OCI-M2 (cell line): ENCODE results near the gene CHTF18.
"Not testable (repeated sequence)": the region's sequence is repeated elsewhere in the genome, so short reads cannot be mapped to it uniquely, and the experiment has no call there.

ENCODE experiments used
- DNase-seq: peaks from one replicate; lab custom pipeline; 2025; ENCODE audit not compliant: unreplicated experiment; lab: John Stamatoyannopoulos, UW

Gene CHTF18

DNA sequence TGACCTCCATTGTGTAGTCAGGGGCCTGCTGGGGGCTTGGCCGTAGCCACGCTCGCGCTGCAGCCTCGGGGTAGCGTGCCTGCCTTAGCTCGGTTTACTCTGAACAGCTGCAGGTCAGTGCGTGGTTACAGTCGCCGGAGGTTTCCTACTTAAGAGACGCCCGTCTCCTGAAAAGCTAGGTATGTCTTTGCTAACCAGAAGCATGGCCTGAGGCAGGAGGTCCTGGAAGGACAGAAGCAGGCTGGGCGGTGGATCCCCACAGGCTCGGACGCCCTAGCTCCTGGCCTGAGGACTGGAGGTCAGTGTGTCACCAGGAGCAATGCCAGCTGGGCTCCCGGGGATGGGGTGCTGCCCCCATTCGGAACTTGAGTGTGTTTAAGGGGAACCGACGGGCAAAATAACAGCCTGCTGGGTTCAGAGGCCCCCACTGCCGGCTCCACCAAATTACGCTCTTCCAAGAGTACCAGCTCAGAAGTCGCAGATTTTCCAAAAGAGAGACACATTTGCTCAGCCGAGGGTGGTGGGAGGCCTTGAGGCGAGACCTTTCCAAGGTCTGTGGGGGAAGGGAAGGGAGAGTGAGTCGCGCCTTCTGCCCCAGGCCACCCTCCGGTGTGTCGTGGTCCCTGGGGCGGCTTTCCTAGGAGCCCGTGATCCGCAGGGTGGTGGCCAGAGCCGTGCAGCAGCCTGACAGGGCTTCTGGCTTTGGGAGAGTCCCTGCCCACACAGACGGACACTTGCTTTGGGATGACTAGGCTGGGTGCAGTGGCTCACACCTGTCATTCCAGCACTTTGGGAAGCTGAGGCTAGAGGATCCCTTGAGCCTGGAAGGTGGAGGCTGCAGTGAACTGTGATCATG is 16.0 kb downstream of the CHTF18 start:
- DNase-seq = no peak

GRCh38 chr16:805474-805873 is 17.1 kb downstream of the CHTF18 start:
- DNase-seq = no peak

DNA sequence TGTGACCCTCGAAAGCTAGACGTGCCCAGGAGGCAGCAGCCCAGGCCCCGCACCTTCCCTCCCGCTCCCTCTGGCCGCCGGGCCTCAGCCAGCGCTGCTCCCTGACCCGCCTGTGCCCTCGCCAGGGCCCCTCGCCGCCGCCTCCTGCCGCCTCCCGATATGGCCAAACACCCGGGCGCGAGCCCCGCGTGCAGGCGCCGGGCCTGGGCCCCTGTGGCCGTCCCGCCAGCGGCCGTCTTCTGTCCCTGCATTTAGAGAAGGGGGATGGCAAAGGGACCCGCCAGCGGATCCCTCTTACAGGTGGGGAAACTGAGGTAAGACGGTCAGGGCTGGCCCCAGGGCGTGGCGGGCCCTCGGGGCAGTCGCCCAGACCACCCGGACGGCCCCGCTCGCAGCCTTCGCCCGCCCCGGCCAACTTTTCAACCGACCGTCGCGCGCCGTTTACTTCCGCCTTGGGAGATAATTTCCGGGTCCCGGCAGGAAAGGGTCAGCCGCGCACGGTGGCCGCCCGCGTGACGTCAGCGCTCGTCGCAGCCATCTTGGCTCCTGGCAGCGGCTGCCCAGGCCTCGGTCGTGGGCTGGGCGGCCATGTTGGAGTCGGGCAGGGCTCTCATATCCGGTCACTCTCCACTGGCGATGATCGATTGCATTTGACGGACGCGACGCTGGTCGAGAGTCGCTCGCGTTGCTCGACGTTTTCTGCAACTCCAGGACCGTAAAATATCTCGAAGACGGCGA is 19.1 kb downstream of the CHTF18 start:
- DNase-seq = peak; percentile 37

GRCh38 chr16:808085-808386 is 19.6 kb downstream of the CHTF18 start:
- DNase-seq = no peak

- no peak for DNase-seq
Observed at GRCh38 chr16:813204-813915, 24.9 kb downstream of the CHTF18 start.

GRCh38 chr16:813916-814412 is 25.5 kb downstream of the CHTF18 start:
- no peak for DNase-seq

DNA sequence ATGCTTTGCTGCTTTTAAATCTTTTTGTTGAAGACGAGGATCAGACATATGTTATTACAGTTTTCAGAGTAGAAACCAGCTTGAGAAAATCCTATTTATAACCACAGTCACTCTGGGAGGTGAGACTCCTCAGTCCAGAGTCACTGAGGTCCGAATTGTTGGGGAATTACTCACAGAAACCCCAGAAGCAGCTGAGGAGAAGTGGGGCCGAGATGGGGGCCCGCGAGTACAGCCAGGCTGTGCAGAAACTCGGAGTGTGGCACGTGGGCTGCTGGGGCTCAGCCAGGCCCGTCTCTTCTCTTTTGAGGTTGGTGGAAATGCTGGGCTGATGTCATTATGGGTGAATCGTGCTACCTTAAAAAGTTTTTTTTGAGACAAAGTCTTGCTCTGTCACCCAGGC is 26.6 kb downstream of the CHTF18 start:
- DNase-seq = no peak

DNA sequence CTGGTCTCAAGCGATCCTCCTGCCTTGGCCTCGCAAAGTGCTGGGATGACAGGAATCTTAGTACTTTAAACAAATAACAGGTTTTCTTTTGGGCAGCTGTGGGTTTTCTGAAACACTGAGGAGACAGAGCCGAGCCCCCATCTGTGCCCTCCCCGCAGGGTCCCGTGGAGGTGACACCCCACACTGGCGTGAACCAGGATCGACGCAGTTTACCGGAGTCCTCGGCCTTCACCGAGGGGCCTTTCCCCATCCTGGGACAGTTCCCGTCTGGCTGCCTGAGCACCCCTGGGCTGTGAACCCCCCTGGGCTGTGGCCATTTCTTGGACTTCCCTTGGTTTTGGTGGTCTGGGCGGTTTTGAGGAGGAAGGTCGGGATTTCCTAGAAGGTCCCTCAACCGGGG is 27.4 kb downstream of the CHTF18 start:
- no peak for DNase-seq

- no peak for DNase-seq
Observed at GRCh38 chr16:817001-817906, 28.8 kb downstream of the CHTF18 start.

DNA sequence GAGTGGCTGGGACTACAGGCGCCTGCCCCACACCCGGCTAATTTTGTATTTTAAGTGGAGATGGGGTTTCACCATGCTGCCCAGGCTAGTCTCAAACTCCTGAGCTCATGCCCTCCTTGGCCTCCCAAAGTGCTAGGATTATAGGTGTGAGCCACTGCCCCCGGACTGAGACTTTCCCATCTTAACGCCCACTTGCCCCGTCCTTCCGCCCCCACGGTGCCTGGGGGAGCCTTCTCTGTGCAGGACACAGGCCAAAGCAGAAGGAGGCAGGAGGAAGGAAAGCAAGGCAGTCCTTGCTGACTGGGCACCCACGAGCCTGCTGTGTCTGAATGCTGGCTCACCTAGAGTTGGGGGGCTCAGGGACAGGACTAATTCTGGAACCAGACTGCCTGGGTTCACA is 29.7 kb downstream of the CHTF18 start:
- no peak for DNase-seq

DNA sequence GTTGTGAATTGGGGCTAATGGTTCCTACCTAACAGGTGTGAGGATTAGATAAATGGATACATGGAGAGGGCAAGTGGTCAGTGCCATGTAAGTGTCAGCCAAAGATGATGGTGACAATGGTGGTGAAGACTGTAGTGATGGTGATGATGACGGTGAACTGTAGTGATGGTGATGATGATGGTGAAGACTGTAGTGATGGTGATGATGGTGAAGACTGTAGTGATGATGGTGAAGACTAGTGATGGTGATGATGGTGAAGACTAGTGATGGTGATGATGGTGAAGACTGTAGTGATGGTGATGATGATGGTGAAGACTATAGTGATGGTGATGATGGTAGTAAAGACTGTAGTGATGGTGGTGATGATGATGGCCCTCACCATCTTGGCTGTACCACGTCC is 30.2 kb downstream of the CHTF18 start:
- DNase-seq = no peak

GRCh38 chr16:819336-820043 is 31.1 kb downstream of the CHTF18 start:
- DNase-seq = no peak

DNA sequence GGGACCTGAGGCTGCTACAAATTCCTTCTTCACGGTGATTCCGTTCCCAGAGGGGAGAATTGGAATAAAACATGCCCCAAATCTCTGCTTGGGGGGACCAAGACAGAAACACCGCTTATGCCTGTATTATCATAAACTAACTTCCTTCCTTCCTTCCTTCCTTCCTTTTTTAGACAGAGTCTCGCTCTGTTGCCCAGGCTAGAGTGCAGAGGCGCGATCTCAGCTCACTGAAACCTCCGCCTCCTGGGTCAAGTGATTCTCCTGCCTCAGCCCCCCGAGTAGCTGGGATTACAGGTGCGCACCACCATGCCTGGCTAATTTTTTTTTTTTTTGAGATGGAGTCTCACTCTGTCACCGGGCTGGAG is 31.6 kb downstream of the CHTF18 start:
- not testable (repeated sequence) for DNase-seq

DNA sequence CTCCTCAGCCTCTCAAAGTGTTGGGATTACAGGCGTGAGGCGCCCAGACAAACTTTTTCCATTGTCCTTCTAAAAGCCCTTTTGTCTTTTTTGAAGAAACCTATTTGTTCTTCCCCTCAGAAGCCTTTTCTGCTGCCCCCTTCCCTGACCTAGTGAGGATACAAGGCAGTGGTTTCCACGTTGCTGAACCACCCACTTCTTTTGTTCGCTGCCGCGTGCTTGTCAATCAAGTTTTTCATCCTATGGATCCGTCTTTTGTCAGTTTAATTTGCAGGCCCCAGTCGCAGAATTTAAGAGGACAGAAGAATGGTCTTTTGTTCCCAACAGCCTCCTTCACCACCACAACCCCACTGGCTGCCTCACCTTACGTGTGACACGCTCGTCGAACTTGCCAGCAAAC is 32.3 kb downstream of the CHTF18 start:
- DNase-seq = no peak

DNA sequence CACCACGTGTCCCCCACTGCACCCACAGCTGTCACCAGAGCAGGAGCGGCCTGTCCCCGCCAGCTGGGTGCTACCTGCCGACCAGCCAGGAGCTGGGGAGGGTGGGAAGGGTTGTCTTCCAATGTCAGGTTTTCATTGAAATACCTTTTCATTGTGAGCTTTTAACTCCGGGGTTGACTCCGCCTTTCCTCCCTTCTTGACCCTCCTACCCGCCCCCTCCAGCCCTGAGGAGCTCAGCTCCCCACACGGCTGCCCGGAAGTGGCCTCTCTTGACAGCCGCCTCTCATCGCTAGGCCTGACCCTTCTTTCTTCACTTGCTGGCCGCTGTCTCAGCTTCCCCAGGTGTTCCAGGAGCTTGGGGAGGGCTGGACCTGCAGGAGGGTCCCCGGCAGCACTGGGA is 33.3 kb downstream of the CHTF18 start:
- DNase-seq = no peak

DNA sequence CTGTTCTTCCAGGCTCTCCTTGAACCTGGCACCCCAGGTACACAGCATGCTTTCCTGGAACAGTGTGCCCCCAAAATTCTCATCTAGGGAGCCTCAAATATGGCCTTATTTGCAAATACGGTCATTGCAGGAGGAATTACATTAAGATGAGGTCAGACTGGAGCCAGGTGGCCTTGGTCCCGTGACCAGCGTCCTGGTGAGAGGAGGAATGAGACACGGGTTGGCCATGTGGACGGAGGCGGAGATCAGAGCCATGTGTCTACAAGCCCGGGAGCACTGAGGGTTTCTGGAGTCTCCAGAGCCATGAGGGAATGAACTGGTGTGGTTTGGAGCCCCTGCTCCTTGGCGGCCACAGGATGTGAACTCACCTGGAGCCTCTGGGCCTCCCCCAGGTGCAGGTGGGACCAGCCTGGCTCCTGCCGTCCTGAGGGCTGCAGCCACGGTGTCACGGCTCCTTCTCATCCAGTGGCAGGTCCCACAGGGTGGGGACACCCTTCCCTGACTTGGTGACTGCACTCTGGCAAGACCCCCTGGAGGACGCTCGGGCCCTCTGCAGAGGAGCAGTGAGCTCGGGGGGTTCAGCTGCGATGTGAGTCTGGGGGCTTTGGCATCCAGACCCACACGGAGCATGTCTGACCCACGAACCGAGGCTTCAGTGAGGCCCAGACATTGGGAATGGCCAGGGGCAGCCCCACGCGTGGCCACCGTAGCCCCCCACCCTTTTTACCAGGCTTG is 33.9 kb downstream of the CHTF18 start:
- DNase-seq = no peak

GRCh38 chr16:822909-823297 is 34.5 kb downstream of the CHTF18 start:
- DNase-seq = no peak

- DNase-seq = no peak
Observed at GRCh38 chr16:824194-824593, 35.8 kb downstream of the CHTF18 start.

DNA sequence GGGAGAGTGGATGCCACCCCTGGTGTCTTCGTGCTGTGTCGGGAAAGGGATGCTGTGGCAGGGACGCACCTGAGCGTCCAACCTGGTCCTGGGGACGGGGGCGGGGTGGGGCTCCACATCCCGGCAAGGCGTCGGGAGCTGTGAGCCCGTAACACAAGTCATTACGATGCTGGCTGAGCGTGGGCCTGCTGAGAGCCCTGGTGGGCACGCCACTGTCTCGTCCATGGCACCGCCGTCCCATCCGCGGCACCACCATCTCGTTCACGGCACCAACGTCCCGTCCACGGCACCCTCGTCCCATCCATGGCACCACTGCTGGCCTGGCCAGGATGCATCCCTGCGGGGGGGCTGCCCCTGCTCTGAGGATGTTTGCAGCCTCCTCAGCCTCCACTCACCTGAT is 36.2 kb downstream of the CHTF18 start:
- no peak for DNase-seq
